ENCODE data around the gene SV2B.
"Not testable (repeated sequence)": the region's sequence is repeated elsewhere in the genome, so short reads cannot be mapped to it uniquely, and the experiment has no call there.

The SV2B gene

GRCh38 chr15:91329914-91330313 lies 229.9 kb downstream of the SV2B start:
- DNase-seq = no peak

- no peak for DNase-seq
Observed at GRCh38 chr15:91331581-91331980, 231.5 kb downstream of the SV2B start.

- DNase-seq = no peak
Observed at GRCh38 chr15:91335702-91336101, 235.6 kb downstream of the SV2B start.

- no peak for DNase-seq
Observed at GRCh38 chr15:91336687-91337086, 236.6 kb downstream of the SV2B start.

- no peak for DNase-seq
Observed at GRCh38 chr15:91338766-91339165, 238.7 kb downstream of the SV2B start.

GRCh38 chr15:91342097-91342496 lies 242.0 kb downstream of the SV2B start:
- DNase-seq = no peak

GRCh38 chr15:91344912-91345311 lies 244.9 kb downstream of the SV2B start:
- not testable (repeated sequence) for DNase-seq

GRCh38 chr15:91345736-91346135 lies 245.7 kb downstream of the SV2B start:
- no peak for DNase-seq

- no peak for DNase-seq
Observed at GRCh38 chr15:91346259-91346658, 246.2 kb downstream of the SV2B start.

- no peak for DNase-seq
Observed at GRCh38 chr15:91348752-91349500, 248.9 kb downstream of the SV2B start.

Data from DMS79 (cell line).